ENCODE results near the gene GSTM2. TPM values are rescaled to one million over a fixed set of nuclear protein-coding genes. Genes with fewer than 3 reads are reported as not detected.

Gene GSTM2
- total and polyA plus RNA-seq, 2 experiments from 2014 or later: 78.5 to 117 TPM

DNA sequence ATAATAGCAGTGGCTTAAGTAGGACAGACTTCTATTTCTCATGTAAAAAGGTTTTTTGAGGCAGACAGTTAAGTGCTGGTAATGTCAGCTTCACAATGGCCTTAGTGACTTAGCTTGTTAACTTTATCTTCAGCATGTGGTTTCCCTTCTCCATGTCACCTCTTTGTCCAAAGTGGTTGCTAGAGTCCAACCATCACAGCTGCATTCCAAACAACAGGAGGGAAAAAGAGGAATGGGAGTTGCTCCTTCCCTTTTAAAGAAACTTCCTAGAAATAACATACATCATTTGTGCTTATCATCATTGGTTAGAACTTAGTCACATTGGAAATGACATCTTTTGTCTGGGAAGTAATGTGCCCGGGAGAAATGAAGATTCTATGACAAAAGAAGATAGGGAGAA is 54.1 kb downstream of the GSTM2 start:
- no peak overlapping the region for H3K27ac ChIP-seq
- no peaks in the 10 kb centered on the region for H3K27me3 ChIP-seq
- H3K4me1 ChIP-seq (ENCODE audit: low read depth): no peaks in the 10 kb centered on the region
- TF ChIP-seq, protein P1, sequence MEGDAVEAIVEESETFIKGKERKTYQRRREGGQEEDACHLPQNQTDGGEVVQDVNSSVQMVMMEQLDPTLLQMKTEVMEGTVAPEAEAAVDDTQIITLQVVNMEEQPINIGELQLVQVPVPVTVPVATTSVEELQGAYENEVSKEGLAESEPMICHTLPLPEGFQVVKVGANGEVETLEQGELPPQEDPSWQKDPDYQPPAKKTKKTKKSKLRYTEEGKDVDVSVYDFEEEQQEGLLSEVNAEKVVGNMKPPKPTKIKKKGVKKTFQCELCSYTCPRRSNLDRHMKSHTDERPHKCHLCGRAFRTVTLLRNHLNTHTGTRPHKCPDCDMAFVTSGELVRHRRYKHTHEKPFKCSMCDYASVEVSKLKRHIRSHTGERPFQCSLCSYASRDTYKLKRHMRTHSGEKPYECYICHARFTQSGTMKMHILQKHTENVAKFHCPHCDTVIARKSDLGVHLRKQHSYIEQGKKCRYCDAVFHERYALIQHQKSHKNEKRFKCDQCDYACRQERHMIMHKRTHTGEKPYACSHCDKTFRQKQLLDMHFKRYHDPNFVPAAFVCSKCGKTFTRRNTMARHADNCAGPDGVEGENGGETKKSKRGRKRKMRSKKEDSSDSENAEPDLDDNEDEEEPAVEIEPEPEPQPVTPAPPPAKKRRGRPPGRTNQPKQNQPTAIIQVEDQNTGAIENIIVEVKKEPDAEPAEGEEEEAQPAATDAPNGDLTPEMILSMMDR (IDR thresholded peaks at IDR 0.05; ENCODE audit: low read depth, low read length): no peak
- H3K9me3 ChIP-seq (ENCODE audit: low read depth): no peaks in the 10 kb centered on the region
- no peak for DNase-seq (ENCODE audit: low read depth in 1 of 2, low spot score in 1 of 2)
- no peak overlapping the region for H3K4me3 ChIP-seq
- no peaks in the 10 kb centered on the region for H3K36me3 ChIP-seq

GRCh38 chr1:109722908-109723691 is 55.2 kb downstream of the GSTM2 start:
- no peaks in the 10 kb centered on the region for H3K9me3 ChIP-seq (ENCODE audit: low read depth)
- no peaks in the 10 kb centered on the region for H3K36me3 ChIP-seq
- H3K4me3 ChIP-seq: no peak overlapping the region
- DNase-seq (ENCODE audit: low read depth in 1 of 2, low spot score in 1 of 2): peak in 1 of 2 donors; percentile 31
- H3K27me3 ChIP-seq: no peaks in the 10 kb centered on the region
- no peak overlapping the region for H3K27ac ChIP-seq
- no peaks in the 10 kb centered on the region for H3K4me1 ChIP-seq (ENCODE audit: low read depth)
- TF ChIP-seq, protein P1 (IDR thresholded peaks at IDR 0.05; ENCODE audit: low read depth, low read length): no peak

Other genes with a start within 250 kb of the GSTM2 start
- gene PSMA5, start 241.6 kb upstream of the GSTM2 start, total RNA-seq: 23.9 and 24.8 TPM in 2 replicates
- 96.6 and 103 TPM in 2 replicates for gene PSMA5, start 241.6 kb upstream of the GSTM2 start, polyA plus RNA-seq
- 10.7 and 17.8 TPM in 2 replicates for gene SYPL2, start 201.5 kb upstream of the GSTM2 start, total RNA-seq
- gene SYPL2, start 201.5 kb upstream of the GSTM2 start, polyA plus RNA-seq: 17.0 and 27.3 TPM in 2 replicates
- gene ATXN7L2, start 184.2 kb upstream of the GSTM2 start, total RNA-seq: 14.7 and 17.8 TPM in 2 replicates
- gene ATXN7L2, start 184.2 kb upstream of the GSTM2 start, polyA plus RNA-seq: 7.0 and 11.9 TPM in 2 replicates
- 5.3 and 7.2 TPM in 2 replicates for gene CYB561D1, start 174.0 kb upstream of the GSTM2 start, total RNA-seq
- gene CYB561D1, start 174.0 kb upstream of the GSTM2 start, polyA plus RNA-seq: 5.5 and 6.6 TPM in 2 replicates
- gene AMIGO1, start 158.3 kb upstream of the GSTM2 start, total RNA-seq: 10.5 and 11.2 TPM in 2 replicates
- 7.7 and 10.1 TPM in 2 replicates for gene AMIGO1, start 158.3 kb upstream of the GSTM2 start, polyA plus RNA-seq
- gene GPR61, start 128.2 kb upstream of the GSTM2 start, total RNA-seq: 1.9 and 3.3 TPM in 2 replicates
- 1.9 and 2.7 TPM in 2 replicates for gene GPR61, start 128.2 kb upstream of the GSTM2 start, polyA plus RNA-seq
- 4.7 and 5.0 TPM in 2 replicates for gene GNAI3, start 119.4 kb upstream of the GSTM2 start, total RNA-seq
- gene GNAI3, start 119.4 kb upstream of the GSTM2 start, polyA plus RNA-seq: 7.9 and 9.3 TPM in 2 replicates
- gene GNAT2, start 48.4 kb upstream of the GSTM2 start, total RNA-seq: not detected in 2 replicates
- gene GNAT2, start 48.4 kb upstream of the GSTM2 start, polyA plus RNA-seq: 0.22 TPM in 1 of 2 replicates, not detected in the other
- 72.8 and 116 TPM in 2 replicates for gene AMPD2, start 48.2 kb upstream of the GSTM2 start, total RNA-seq
- 47.9 and 53.2 TPM in 2 replicates for gene AMPD2, start 48.2 kb upstream of the GSTM2 start, polyA plus RNA-seq
- gene GSTM4, start 12.0 kb upstream of the GSTM2 start, total RNA-seq: 53.5 and 65.3 TPM in 2 replicates
- gene GSTM4, start 12.0 kb upstream of the GSTM2 start, polyA plus RNA-seq: 134 and 136 TPM in 2 replicates
- gene GSTM1, start 19.8 kb downstream of the GSTM2 start, total RNA-seq: 5.5 and 14.1 TPM in 2 replicates
- 10.7 and 33.1 TPM in 2 replicates for gene GSTM1, start 19.8 kb downstream of the GSTM2 start, polyA plus RNA-seq
- 0.21 TPM in 1 of 2 replicates, not detected in the other for gene GSTM5, start 44.2 kb downstream of the GSTM2 start, total RNA-seq
- not detected in 2 replicates for gene GSTM5, start 44.2 kb downstream of the GSTM2 start, polyA plus RNA-seq
- 46.9 and 65.8 TPM in 2 replicates for gene GSTM3, start 73.0 kb downstream of the GSTM2 start, total RNA-seq
- gene GSTM3, start 73.0 kb downstream of the GSTM2 start, polyA plus RNA-seq: 139 and 167 TPM in 2 replicates
- not detected in 2 replicates for gene EPS8L3, start 95.9 kb downstream of the GSTM2 start, total RNA-seq
- 0.28 TPM in 1 of 2 replicates, not detected in the other for gene EPS8L3, start 95.9 kb downstream of the GSTM2 start, polyA plus RNA-seq
- gene CSF1, start 242.8 kb downstream of the GSTM2 start, total RNA-seq: 5.0 and 5.7 TPM in 2 replicates
- 4.9 and 6.6 TPM in 2 replicates for gene CSF1, start 242.8 kb downstream of the GSTM2 start, polyA plus RNA-seq